OCI-LY1 (cell line): ENCODE data around the gene PXK.

ENCODE experiments used
- CTCF ChIP-seq: fragments of 200-600 bp; sonication (generic), shearing (Covaris generic); IDR thresholded peaks from 2 replicates; pipeline ENCODE4 v1.5.1; 2017; ENCODE audit warnings: mild to moderate bottlenecking, antibody characterized with exemption, low read length, moderate library complexity, mixed read lengths
- EZH2 ChIP-seq: fragments of 200-600 bp; sonication (generic), shearing (Covaris generic); IDR thresholded peaks from 2 replicates; pipeline ENCODE4 v1.8.0; 2017; ENCODE audit warnings: borderline replicate concordance, mixed run types, mild to moderate bottlenecking, antibody characterized with exemption, low read length, moderate library complexity, mixed read lengths

- no peak; the same call in 1 of the 2 replicates for TF ChIP-seq CTCF
- TF ChIP-seq EZH2, result no peak
Measured at GRCh38 chr3:58422756-58423325, 90.1 kb downstream of the PXK start.
